SK-N-SH treated with all-trans-retinoic acid at 6 μM for 48 hours (cell line): ENCODE data around the gene DUS2.

Experiments used
- ATAC-seq: fragments of 200-7000 bp; cut with Tn5 transposase; 3 replicates; pipeline ENCODE4 v1.9.1; 2020; ENCODE audit warnings: mild to moderate bottlenecking, moderate library complexity
- ARNTL ChIP-seq: fragments of 450-650 bp; formaldehyde crosslinking; IDR thresholded peaks from 2 replicates; pipeline ENCODE4 v1.5.0; 2020; ENCODE audit warnings: low read depth, mild to moderate bottlenecking, moderate library complexity, borderline replicate concordance
- BACH2 ChIP-seq: fragments of 250-450 bp; sonication (Bioruptor Pico); IDR thresholded peaks from 2 replicates; pipeline ENCODE4 v1.9.0; 2021; ENCODE audit warnings: mild to moderate bottlenecking, borderline replicate concordance
- CREB5 ChIP-seq: fragments of 250-450 bp; sonication (Bioruptor Pico); IDR thresholded peaks from 2 replicates; pipeline ENCODE4 v1.5.1; 2020; ENCODE audit warnings: low read depth, mild to moderate bottlenecking, moderate library complexity
- CSDC2 ChIP-seq: fragments of 250-450 bp; sonication (Bioruptor Pico); IDR thresholded peaks from 2 replicates; pipeline ENCODE4 v1.5.0; 2020; ENCODE audit warnings: mild to moderate bottlenecking, moderate library complexity
- ESRRG ChIP-seq: fragments of 250-450 bp; sonication (Bioruptor Pico); IDR thresholded peaks from 2 replicates; pipeline ENCODE4 v1.6.1; 2021; ENCODE audit warnings: mild to moderate bottlenecking
- GLIS3 ChIP-seq: fragments of 250-450 bp; sonication (Bioruptor Pico); IDR thresholded peaks from 2 replicates; pipeline ENCODE4 v1.5.0; 2020; ENCODE audit warnings: mild to moderate bottlenecking, moderate library complexity
- ISL1 ChIP-seq: fragments of 250-450 bp; sonication (Bioruptor Pico); IDR thresholded peaks from 2 replicates; pipeline ENCODE4 v2.1.2; 2022; ENCODE audit warnings: mild to moderate bottlenecking, moderate library complexity
- OSR1 ChIP-seq: fragments of 250-450 bp; sonication (Bioruptor Pico); IDR thresholded peaks from 2 replicates; pipeline ENCODE4 v1.8.0; 2022; ENCODE audit warnings: moderate library complexity, mild to moderate bottlenecking, inconsistent platforms
- PPARA ChIP-seq: fragments of 250-450 bp; sonication (Bioruptor Pico); IDR thresholded peaks from 2 replicates; pipeline ENCODE4 v1.5.0; 2020; ENCODE audit warnings: mild to moderate bottlenecking, borderline replicate concordance
- RARB ChIP-seq: fragments of 250-450 bp; sonication (Bioruptor Pico); IDR thresholded peaks from 2 replicates; pipeline ENCODE4 v1.8.0; 2021; ENCODE audit warnings: mild to moderate bottlenecking, moderate library complexity
- SNAI2 ChIP-seq: fragments of 250-450 bp; sonication (Bioruptor Pico); IDR thresholded peaks from 2 replicates; pipeline ENCODE4 v1.5.0; 2020; ENCODE audit warnings: mild to moderate bottlenecking, moderate library complexity
- TCF4 ChIP-seq: fragments of 250-450 bp; sonication (Bioruptor Pico); IDR thresholded peaks from 2 replicates; pipeline ENCODE4 v1.8.0; 2021; ENCODE audit warnings: mild to moderate bottlenecking, moderate library complexity, borderline replicate concordance
- TOX ChIP-seq: fragments of 250-450 bp; sonication (Bioruptor Pico); IDR thresholded peaks from 2 replicates; pipeline ENCODE4 v1.8.0; 2021; ENCODE audit warnings: mild to moderate bottlenecking, moderate library complexity, borderline replicate concordance
- TSHZ2 ChIP-seq: fragments of 250-450 bp; sonication (Bioruptor Pico); IDR thresholded peaks from 2 replicates; pipeline ENCODE4 v1.5.0; 2020; ENCODE audit warnings: mild to moderate bottlenecking, moderate library complexity
- ZC3H10 ChIP-seq: fragments of 250-450 bp; sonication (Bioruptor Pico); IDR thresholded peaks from 2 replicates; pipeline ENCODE4 v1.5.1; 2021; ENCODE audit warnings: mild to moderate bottlenecking, moderate library complexity
- ZFP3 ChIP-seq: fragments of 250-450 bp; sonication (Bioruptor Pico); IDR thresholded peaks from 2 replicates; pipeline ENCODE4 v1.5.0; 2020; ENCODE audit warnings: mild to moderate bottlenecking, moderate library complexity
- ZFP30 ChIP-seq: fragments of 450-650 bp; formaldehyde crosslinking; IDR thresholded peaks from 2 replicates; pipeline ENCODE4 v1.5.0; 2022; ENCODE audit warnings: mild to moderate bottlenecking, moderate library complexity
- ZNF565 ChIP-seq: fragments of 450-650 bp; formaldehyde crosslinking; conservative IDR thresholded peaks from 2 replicates; pipeline ENCODE4 v1.5.0; 2020; ENCODE audit warnings: low read depth, mild to moderate bottlenecking, moderate library complexity
- ZNF70 ChIP-seq: fragments of 450-650 bp; formaldehyde crosslinking; IDR thresholded peaks from 2 replicates; pipeline ENCODE4 v1.5.0; 2020; ENCODE audit warnings: mild to moderate bottlenecking, moderate library complexity
- ZNF8 ChIP-seq: fragments of 450-650 bp; formaldehyde crosslinking; IDR thresholded peaks from 2 replicates; pipeline ENCODE4 v1.5.0; 2020; ENCODE audit warnings: mild to moderate bottlenecking, moderate library complexity
- TF ChIP-seq, protein P1 (sequence below): fragments of 250-450 bp; sonication (Bioruptor Pico); IDR thresholded peaks from 2 replicates; pipeline ENCODE4 v1.5.1; 2021; ENCODE audit warnings: mild to moderate bottlenecking, moderate library complexity
- TF ChIP-seq, protein P2 (sequence below): fragments of 250-450 bp; sonication (Bioruptor Pico); IDR thresholded peaks from 2 replicates; pipeline ENCODE4 v1.8.0; 2021; ENCODE audit warnings: low read depth, mild to moderate bottlenecking, moderate library complexity, borderline replicate concordance

DUS2 gene

GRCh38 chr16:68015681-68016080 lies 7.4 kb upstream of the DUS2 start, which contains the start of gene DPEP2NB:
TSS of gene DPEP2NB (minus strand) at chr16:68015911. CDS start at chr16:68015770, 141 bp downstream.
- ATAC-seq: no peak
- TF ChIP-seq TCF4 (CRISPR knock-in tag): no peak
- no peak for TF ChIP-seq ESRRG (CRISPR knock-in tag)
- no peak for TF ChIP-seq SNAI2 (CRISPR knock-in tag)
- TF ChIP-seq, protein P1, sequence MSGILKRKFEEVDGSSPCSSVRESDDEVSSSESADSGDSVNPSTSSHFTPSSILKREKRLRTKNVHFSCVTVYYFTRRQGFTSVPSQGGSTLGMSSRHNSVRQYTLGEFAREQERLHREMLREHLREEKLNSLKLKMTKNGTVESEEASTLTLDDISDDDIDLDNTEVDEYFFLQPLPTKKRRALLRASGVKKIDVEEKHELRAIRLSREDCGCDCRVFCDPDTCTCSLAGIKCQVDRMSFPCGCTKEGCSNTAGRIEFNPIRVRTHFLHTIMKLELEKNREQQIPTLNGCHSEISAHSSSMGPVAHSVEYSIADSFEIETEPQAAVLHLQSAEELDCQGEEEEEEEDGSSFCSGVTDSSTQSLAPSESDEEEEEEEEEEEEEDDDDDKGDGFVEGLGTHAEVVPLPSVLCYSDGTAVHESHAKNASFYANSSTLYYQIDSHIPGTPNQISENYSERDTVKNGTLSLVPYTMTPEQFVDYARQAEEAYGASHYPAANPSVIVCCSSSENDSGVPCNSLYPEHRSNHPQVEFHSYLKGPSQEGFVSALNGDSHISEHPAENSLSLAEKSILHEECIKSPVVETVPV: no peak
- TF ChIP-seq ZNF8 (CRISPR knock-in tag): no peak
- TF ChIP-seq ZC3H10 (CRISPR knock-in tag): no peak
- TF ChIP-seq ZNF70 (CRISPR knock-in tag): no peak
- no peak for TF ChIP-seq BACH2 (CRISPR knock-in tag)
- no peak for TF ChIP-seq ARNTL (CRISPR knock-in tag)
- TF ChIP-seq ZFP3: no peak
- TF ChIP-seq ISL1: no peak
- TF ChIP-seq CSDC2 (CRISPR knock-in tag): no peak
- no peak for TF ChIP-seq GLIS3 (CRISPR knock-in tag)
- no peak for TF ChIP-seq RARB (CRISPR knock-in tag)
- TF ChIP-seq PPARA (CRISPR knock-in tag): no peak

DNA sequence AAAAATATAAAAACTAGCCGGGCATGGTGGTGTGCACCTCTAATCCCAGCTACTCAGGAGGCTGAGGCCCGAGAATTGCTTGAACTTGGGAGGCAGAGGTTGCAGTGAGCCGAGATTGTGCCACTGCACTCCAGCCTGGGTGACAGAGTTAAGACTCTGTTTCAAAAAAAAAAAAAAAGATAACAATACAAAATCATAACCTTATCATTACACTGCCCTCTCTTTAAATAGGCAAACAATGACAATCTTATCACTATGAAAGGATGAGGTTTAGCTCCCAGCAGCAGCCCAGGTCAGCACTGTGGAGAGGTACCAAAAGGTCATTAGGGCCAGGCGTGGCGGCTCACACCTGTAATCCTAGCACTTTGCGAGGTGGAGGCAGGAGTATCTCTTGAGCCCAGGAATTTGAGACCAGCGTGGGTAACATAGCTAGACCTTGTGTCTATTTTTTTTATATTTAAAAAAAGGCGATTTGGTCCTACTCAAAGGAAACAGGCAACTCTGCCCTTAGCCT lies 3.9 kb upstream of the DUS2 start:
- TF ChIP-seq ZC3H10 (CRISPR knock-in tag) (no peak), ZNF70 (CRISPR knock-in tag) (no peak), ZNF565 (CRISPR knock-in tag) (no peak), CREB5 (CRISPR knock-in tag) (no peak), TCF4 (CRISPR knock-in tag) (no peak), BACH2 (CRISPR knock-in tag) (no peak), TSHZ2 (CRISPR knock-in tag) (no peak), PPARA (CRISPR knock-in tag) (no peak), ZFP3 (no peak), ARNTL (CRISPR knock-in tag) (no peak), ZFP30 (CRISPR knock-in tag) (no peak), RARB (CRISPR knock-in tag) (no peak), SNAI2 (CRISPR knock-in tag) (no peak), ZNF8 (CRISPR knock-in tag) (no peak), OSR1 (CRISPR knock-in tag) (no peak), TOX (no peak), ISL1 (no peak), GLIS3 (CRISPR knock-in tag) (no peak)
- TF ChIP-seq, protein P2, sequence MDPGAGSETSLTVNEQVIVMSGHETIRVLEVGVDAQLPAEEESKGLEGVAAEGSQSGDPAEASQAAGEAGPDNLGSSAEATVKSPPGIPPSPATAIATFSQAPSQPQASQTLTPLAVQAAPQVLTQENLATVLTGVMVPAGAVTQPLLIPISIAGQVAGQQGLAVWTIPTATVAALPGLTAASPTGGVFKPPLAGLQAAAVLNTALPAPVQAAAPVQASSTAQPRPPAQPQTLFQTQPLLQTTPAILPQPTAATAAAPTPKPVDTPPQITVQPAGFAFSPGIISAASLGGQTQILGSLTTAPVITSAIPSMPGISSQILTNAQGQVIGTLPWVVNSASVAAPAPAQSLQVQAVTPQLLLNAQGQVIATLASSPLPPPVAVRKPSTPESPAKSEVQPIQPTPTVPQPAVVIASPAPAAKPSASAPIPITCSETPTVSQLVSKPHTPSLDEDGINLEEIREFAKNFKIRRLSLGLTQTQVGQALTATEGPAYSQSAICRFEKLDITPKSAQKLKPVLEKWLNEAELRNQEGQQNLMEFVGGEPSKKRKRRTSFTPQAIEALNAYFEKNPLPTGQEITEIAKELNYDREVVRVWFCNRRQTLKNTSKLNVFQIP (CRISPR knock-in tag): no peak
- TF ChIP-seq, protein P1: no peak
- ATAC-seq: no peak
